ENCODE results near the gene WDR70. TPM values are rescaled to one million over a fixed set of nuclear protein-coding genes. Genes with fewer than 3 reads are reported as not detected.

WDR70 gene
- total RNA-seq, 2 donors from 2014 or later: 34.2 to 36.1 TPM

DNA sequence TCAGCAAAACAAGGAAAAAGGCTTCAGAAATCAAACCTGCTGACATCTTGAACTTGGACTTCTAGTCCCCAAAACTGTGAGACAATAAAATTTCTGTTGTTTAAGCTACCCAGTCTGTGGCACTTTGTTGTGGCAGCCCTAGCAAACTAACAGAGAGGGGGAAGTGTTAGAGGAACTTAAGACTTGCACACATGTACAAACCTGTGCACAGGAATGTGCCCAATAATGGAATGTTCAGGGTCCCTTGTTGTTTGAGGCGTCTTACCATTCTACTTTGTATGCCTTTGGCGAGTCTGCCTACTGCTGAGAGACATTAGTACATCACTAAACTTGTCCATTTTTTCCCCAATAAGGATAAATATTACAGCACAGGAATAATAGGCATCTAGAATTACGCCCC, 160.3 kb downstream of the WDR70 start:
- Histone ChIP-seq H3K4me3 (ENCODE audit: low read length) (no peak overlapping the region), H3K36me3 (ENCODE audit: control insufficient read depth, insufficient read depth, low read length) (peaks cover under 1% of the 10 kb centered on the region), H3K27ac (ENCODE audit: low read depth, low read length) (no peak overlapping the region), H3K9me3 (ENCODE audit: control insufficient read depth, low read length) (peaks cover 11% of the 10 kb centered on the region), H3K4me1 (ENCODE audit: control insufficient read depth, insufficient read depth, low read length) (no peaks in the 10 kb centered on the region), H3K27me3 (ENCODE audit: control insufficient read depth, insufficient read depth, low read length, poor library complexity, severe bottlenecking) (no peaks in the 10 kb centered on the region), H3K9ac (ENCODE audit: extremely low read depth, low read length, poor library complexity, severe bottlenecking) (no peak overlapping the region)
- H3K27ac Mint-ChIP-seq: no peak overlapping the region
- WGBS, 2 experiments (ENCODE audit: insufficient coverage in 1 of 2, insufficient read length in 1 of 2): 91 to 94% methylated on average over 2 to 3 of the region's 3 CpGs
- H3K4me1 Mint-ChIP-seq: no peaks in the 10 kb centered on the region
- DNase-seq: no peak
- H3K36me3 Mint-ChIP-seq (ENCODE audit: low read depth): peaks cover 1% of the 10 kb centered on the region
- H3K9me3 Mint-ChIP-seq: no peaks in the 10 kb centered on the region
- no peaks in the 10 kb centered on the region for H3K27me3 Mint-ChIP-seq (ENCODE audit: insufficient read depth)
- H3K4me3 Mint-ChIP-seq: no peak overlapping the region
- TF ChIP-seq, protein P1, sequence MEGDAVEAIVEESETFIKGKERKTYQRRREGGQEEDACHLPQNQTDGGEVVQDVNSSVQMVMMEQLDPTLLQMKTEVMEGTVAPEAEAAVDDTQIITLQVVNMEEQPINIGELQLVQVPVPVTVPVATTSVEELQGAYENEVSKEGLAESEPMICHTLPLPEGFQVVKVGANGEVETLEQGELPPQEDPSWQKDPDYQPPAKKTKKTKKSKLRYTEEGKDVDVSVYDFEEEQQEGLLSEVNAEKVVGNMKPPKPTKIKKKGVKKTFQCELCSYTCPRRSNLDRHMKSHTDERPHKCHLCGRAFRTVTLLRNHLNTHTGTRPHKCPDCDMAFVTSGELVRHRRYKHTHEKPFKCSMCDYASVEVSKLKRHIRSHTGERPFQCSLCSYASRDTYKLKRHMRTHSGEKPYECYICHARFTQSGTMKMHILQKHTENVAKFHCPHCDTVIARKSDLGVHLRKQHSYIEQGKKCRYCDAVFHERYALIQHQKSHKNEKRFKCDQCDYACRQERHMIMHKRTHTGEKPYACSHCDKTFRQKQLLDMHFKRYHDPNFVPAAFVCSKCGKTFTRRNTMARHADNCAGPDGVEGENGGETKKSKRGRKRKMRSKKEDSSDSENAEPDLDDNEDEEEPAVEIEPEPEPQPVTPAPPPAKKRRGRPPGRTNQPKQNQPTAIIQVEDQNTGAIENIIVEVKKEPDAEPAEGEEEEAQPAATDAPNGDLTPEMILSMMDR (conservative IDR thresholded peaks at IDR 0.05): no peak

DNA sequence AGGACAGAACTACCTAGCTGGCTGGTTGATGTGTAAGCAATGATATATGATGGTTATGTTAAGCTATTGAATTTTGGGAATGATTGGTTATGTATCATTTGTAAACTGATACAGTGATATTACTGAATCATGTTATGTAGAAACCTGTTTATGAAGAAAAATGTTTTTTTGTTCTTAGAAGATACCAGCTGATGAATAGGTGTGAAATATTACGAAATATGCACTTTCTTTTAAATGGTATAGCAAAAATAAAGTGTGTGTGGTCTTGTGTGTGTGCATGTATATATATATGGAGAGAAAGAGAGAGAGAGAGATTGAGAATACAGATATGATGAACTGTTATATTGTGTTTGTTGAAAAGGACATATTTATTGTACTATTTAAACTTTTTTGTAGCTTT, 164.1 kb downstream of the WDR70 start:
- Histone ChIP-seq H3K4me3 (ENCODE audit: low read length) (no peak overlapping the region), H3K27me3 (ENCODE audit: control insufficient read depth, insufficient read depth, low read length, poor library complexity, severe bottlenecking) (no peaks in the 10 kb centered on the region), H3K36me3 (ENCODE audit: control insufficient read depth, insufficient read depth, low read length) (no peaks in the 10 kb centered on the region), H3K4me1 (ENCODE audit: control insufficient read depth, insufficient read depth, low read length) (no peaks in the 10 kb centered on the region), H3K9me3 (ENCODE audit: control insufficient read depth, low read length) (no peaks in the 10 kb centered on the region), H3K9ac (ENCODE audit: extremely low read depth, low read length, poor library complexity, severe bottlenecking) (no peak overlapping the region), H3K27ac (ENCODE audit: low read depth, low read length) (no peak overlapping the region)
- Mint-ChIP-seq H3K4me1 (no peaks in the 10 kb centered on the region), H3K27me3 (ENCODE audit: insufficient read depth) (no peaks in the 10 kb centered on the region), H3K36me3 (ENCODE audit: low read depth) (no peaks in the 10 kb centered on the region), H3K27ac (no peak overlapping the region), H3K9me3 (no peaks in the 10 kb centered on the region), H3K4me3 (no peak overlapping the region)
- DNase-seq: no peak
- 86 to 96% methylated on average over 1 of the region's 1 CpG for WGBS, 2 experiments (ENCODE audit: insufficient coverage in 1 of 2, insufficient read length in 1 of 2)
- TF ChIP-seq, protein P1 (conservative IDR thresholded peaks at IDR 0.05): no peak

DNA sequence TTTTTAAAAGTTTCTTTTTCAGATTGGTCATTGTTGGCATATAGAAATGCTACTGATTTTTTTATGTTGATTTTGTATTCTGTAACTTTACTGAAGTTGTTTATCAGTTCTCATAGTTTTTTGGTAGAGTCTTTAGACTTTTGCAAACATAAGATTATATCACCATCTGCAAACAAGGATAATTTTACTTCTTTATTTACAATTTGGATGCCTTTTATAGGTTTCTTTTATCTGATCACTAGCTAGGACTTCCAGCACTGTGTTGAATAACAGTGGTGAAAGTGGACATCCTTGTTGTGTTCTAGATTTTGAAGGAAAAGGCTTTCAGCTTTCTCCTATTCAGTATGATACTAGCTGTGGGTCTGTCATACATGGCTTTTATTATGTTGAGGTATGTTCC, 170.3 kb downstream of the WDR70 start:
- Mint-ChIP-seq H3K9me3 (no peaks in the 10 kb centered on the region), H3K27ac (no peak overlapping the region), H3K36me3 (ENCODE audit: low read depth) (no peaks in the 10 kb centered on the region), H3K4me3 (no peak overlapping the region), H3K4me1 (peaks cover 12% of the 10 kb centered on the region), H3K27me3 (ENCODE audit: insufficient read depth) (no peaks in the 10 kb centered on the region)
- Histone ChIP-seq H3K27ac (ENCODE audit: low read depth, low read length) (no peak overlapping the region), H3K27me3 (ENCODE audit: control insufficient read depth, insufficient read depth, low read length, poor library complexity, severe bottlenecking) (no peaks in the 10 kb centered on the region), H3K4me1 (ENCODE audit: control insufficient read depth, insufficient read depth, low read length) (peaks cover 5% of the 10 kb centered on the region), H3K9me3 (ENCODE audit: control insufficient read depth, low read length) (no peaks in the 10 kb centered on the region), H3K36me3 (ENCODE audit: control insufficient read depth, insufficient read depth, low read length) (no peaks in the 10 kb centered on the region), H3K4me3 (ENCODE audit: low read length) (no peak overlapping the region), H3K9ac (ENCODE audit: extremely low read depth, low read length, poor library complexity, severe bottlenecking) (no peak overlapping the region)
- no peak for DNase-seq
- TF ChIP-seq, protein P1 (conservative IDR thresholded peaks at IDR 0.05): no peak
